Coronary artery (tissue), 2 donors: ENCODE results near the gene KLHL3.
A peak's percentile ranks its signal among the peaks of the same experiment; 100 is the strongest.

Experiments
- DNase-seq: peaks from one replicate; pipeline ENCODE4 v3.0.0-alpha.2; 2017; ENCODE audit warnings: low spot score
- H3K27ac ChIP-seq, 2 donors: fragments of 200-600 bp; sonication (generic); one replicate each; pipeline ENCODE4 v1.5.1; 2016 to 2019
- H3K4me3 ChIP-seq: fragments of 200-600 bp; sonication (generic); 2 replicates; pipeline ENCODE4 v1.5.1; 2016; ENCODE audit warnings: mild to moderate bottlenecking, moderate library complexity
- TF ChIP-seq, protein P1 (sequence below): fragments of 200-600 bp; sonication (generic); IDR thresholded peaks from one replicate; pipeline ENCODE4 v1.5.1; 2019; ENCODE audit warnings: antibody characterized with exemption

The KLHL3 gene

DNA sequence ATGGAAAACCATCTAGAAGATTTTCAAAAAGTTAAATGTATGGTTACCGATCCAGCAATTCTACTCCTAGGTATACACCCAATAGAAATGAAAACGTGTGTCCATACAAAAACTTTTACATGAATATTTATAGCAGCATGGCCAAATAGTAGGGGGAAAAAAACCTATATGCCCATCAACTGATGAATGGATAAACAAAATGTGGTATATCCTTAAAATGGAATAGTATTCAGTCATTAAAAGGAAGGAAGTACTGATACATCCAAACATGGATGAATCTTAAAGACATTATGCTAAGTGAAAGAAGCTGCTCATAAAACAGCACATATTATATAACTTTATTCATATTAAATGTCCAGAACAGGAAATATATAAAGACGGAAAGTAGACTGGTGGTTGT lies 143.6 kb downstream of the KLHL3 start:
- TF ChIP-seq, protein P1, sequence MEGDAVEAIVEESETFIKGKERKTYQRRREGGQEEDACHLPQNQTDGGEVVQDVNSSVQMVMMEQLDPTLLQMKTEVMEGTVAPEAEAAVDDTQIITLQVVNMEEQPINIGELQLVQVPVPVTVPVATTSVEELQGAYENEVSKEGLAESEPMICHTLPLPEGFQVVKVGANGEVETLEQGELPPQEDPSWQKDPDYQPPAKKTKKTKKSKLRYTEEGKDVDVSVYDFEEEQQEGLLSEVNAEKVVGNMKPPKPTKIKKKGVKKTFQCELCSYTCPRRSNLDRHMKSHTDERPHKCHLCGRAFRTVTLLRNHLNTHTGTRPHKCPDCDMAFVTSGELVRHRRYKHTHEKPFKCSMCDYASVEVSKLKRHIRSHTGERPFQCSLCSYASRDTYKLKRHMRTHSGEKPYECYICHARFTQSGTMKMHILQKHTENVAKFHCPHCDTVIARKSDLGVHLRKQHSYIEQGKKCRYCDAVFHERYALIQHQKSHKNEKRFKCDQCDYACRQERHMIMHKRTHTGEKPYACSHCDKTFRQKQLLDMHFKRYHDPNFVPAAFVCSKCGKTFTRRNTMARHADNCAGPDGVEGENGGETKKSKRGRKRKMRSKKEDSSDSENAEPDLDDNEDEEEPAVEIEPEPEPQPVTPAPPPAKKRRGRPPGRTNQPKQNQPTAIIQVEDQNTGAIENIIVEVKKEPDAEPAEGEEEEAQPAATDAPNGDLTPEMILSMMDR: no peak
- Histone ChIP-seq H3K4me3 (no peak overlapping the region), H3K27ac (no peak overlapping the region)
- no peak for DNase-seq

DNA sequence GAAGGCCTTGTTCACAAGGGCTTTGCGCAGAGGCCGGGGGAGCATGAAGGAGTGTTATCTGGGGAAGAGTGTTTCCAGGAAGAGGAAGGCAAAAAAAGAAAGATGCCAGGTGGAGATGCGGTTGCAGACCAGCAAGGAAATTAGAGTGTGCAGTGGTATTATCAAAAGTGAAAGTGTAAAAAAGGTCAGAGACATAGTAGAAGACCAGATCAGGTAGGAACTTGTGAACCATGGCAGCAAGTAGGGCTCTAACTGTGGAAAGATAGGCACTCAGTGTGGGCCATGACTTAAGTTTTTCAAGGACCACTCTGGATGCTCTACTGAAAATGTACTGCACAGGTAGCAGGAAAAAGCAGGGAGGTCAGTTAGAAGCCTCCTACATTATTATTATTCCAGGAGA lies 146.7 kb downstream of the KLHL3 start:
- Histone ChIP-seq H3K27ac (no peak overlapping the region), H3K4me3 (no peak overlapping the region)
- DNase-seq: peak; percentile 26
- TF ChIP-seq, protein P1: no peak

DNA sequence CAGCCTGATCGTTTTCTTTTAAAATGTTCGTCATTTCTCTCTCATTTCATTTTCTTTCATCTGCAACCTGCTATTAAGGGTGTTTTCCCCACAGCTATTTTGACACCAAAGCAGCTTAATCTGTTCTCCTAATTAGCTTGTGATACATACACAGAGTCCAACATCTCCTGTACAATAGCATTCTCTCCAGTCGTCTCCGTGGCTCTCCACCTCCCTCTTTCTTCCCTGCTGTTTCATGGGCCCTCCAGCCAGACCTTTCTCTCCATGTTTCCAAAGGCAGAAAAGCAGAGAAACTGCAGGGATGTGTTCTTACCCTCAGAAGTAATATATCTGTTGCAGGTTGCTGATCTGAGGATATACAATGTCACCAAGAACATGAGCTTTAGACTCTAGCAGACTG lies 148.0 kb downstream of the KLHL3 start:
- H3K27ac ChIP-seq: no peak overlapping the region
- peak; percentile 50 for DNase-seq
- H3K4me3 ChIP-seq: no peak overlapping the region
- TF ChIP-seq, protein P1: no peak

DNA sequence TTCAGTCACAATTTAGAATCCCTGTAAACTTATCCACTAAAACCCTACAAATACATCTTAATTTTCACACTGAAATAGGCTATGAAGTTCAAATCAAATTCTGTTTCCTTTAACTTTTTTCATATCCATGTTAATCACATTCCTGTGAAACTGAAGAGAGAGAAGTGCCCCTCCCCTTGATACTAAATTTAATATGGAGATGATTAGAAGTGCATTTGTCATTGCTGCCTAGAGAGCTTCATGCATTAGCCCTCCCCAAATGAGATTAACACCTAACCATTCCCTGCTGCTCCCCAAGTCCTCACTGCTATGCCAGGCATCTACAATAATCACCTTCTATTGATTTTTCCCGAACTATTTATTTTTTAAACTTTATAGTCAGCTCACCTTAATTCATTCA lies 151.6 kb downstream of the KLHL3 start:
- Histone ChIP-seq H3K27ac (no peak overlapping the region), H3K4me3 (no peak overlapping the region)
- TF ChIP-seq, protein P1: no peak
- DNase-seq: no peak

DNA sequence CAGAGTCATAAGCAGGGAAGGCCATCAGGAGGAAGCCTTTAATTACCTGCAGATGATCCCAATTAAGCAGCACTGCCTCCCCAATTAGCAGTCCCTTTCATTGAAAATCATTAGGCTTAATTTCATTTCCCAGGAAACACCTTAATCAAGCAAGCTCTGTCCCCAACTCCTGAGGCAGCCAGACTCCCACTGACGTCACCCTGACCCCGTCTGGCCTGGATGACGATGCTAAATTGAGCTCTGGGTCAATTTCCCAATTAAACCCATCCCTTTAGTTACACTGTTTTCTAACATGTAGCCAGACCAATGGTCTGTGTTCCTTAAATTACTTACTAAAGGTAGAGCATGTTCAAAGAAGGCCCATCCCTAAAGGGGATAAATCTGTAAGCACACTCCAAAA lies 152.8 kb downstream of the KLHL3 start:
- no peak overlapping the region for H3K4me3 ChIP-seq
- TF ChIP-seq, protein P1: no peak
- DNase-seq: no peak

DNA sequence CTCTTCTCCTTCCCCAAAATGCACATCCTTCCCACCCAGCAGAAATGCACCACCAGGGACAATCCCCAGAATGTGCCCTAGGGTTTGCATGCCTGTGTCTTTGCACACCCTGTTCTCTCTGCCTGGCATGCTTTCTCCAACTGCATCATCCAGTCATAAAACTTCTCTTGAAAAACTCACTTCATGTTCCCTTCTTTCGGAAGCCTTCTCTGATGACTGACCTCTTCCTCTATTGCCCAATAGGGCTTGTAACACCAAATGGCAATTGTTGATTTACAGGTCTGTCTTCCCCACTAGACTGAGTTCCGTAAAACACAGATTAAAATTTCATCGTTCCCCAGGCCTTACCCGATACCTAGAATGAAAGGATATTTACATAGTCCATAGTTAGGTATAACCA lies 153.7 kb downstream of the KLHL3 start:
- TF ChIP-seq, protein P1: no peak
- no peak overlapping the region for H3K27ac ChIP-seq
- no peak for DNase-seq
- H3K4me3 ChIP-seq: no peak overlapping the region

More for the DNA sequence above, 152.8 kb downstream of the KLHL3 start:
- no peak overlapping the region for H3K27ac ChIP-seq

DNA sequence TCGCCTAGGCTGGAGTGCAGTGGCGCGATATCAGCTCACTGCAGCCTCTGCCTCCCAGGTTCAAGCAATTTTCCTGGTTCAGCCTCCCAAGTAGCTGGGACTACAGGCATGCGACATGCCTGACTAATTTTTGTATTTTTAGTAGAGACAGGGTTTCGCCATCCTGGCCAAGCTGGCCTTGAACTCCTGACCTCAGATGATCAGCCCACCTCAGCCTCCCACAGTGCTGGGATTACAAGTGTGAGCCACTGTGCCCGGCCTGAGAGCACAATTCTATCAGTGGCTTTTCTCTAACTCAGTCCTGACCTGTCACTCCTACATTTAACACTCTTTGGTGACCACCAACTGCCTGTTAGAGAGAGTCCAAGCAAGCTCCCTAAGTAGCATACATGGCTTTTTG lies 154.1 kb downstream of the KLHL3 start:
- TF ChIP-seq, protein P1: no peak
- no peak for DNase-seq
- Histone ChIP-seq H3K4me3 (no peak overlapping the region), H3K27ac (no peak overlapping the region)
